K562 (cell line): ENCODE data around the gene CIART. TPM values are rescaled to one million over a fixed set of nuclear protein-coding genes. Genes with fewer than 3 reads are reported as not detected.

Source experiments
- CCNT2 ChIP-seq: IDR thresholded peaks from 2 replicates; pipeline ENCODE4 v1.6.1; 2011; ENCODE audit warnings: borderline replicate concordance, low read depth, mild to moderate bottlenecking, moderate library complexity, mixed read lengths, low read length; ENCODE audit not compliant: insufficient read length; ENCODE audit errors: extremely low read depth
- CHD4 ChIP-seq: fragments of 200-600 bp; sonication (generic); IDR thresholded peaks from 3 replicates; pipeline ENCODE4 v1.6.1; 2012; ENCODE audit warnings: low read depth, mild to moderate bottlenecking, mixed read lengths, low read length, inconsistent platforms; ENCODE audit not compliant: insufficient read depth, insufficient replicate concordance, poor library complexity, severe bottlenecking
- CREB1 ChIP-seq, 2 experiments: sonication (generic) in 1 of 2; formaldehyde crosslinking in 1 of 2; IDR thresholded peaks; 2 replicates each; pipeline versions ENCODE4 v1.6.1 to v1.8.0; 2012 to 2022; ENCODE audit warnings: inconsistent platforms in 1 of 2, mild to moderate bottlenecking in 1 of 2, missing genetic modification reagents in 1 of 2, moderate library complexity in 1 of 2
- E2F3 ChIP-seq: fragments of 250-450 bp; sonication (Bioruptor Pico); IDR thresholded peaks from 2 replicates; pipeline ENCODE4 v1.4.0; 2020; ENCODE audit warnings: mild to moderate bottlenecking
- EP400 ChIP-seq: fragments of 450-650 bp; IDR thresholded peaks from 2 replicates; pipeline ENCODE4 v1.6.1; 2017; ENCODE audit warnings: antibody characterized with exemption, mild to moderate bottlenecking, moderate library complexity
- FIP1L1 ChIP-seq: fragments of 200-400 bp; formaldehyde crosslinking; IDR thresholded peaks from 2 replicates; pipeline ENCODE4 v1.6.1; 2018; ENCODE audit warnings: mild to moderate bottlenecking, low read depth, low read length; ENCODE audit not compliant: poor library complexity, severe bottlenecking
- FOXA1 ChIP-seq: fragments of 450-650 bp; IDR thresholded peaks from 2 replicates; pipeline ENCODE4 v1.6.1; 2016; ENCODE audit warnings: mild to moderate bottlenecking, borderline replicate concordance
- KAT2B ChIP-seq: IDR thresholded peaks from one replicate; pipeline ENCODE4 v1.6.1; 2012; ENCODE audit warnings: low read depth, mild to moderate bottlenecking, control low read depth, inconsistent platforms, low read length, moderate library complexity
- PML ChIP-seq: IDR thresholded peaks from 2 replicates; pipeline ENCODE4 v1.6.1; 2012; ENCODE audit warnings: low read length, inconsistent platforms
- RBM15 ChIP-seq: fragments of 200-400 bp; formaldehyde crosslinking; IDR thresholded peaks from 2 replicates; pipeline ENCODE4 v1.6.1; 2018; ENCODE audit warnings: mild to moderate bottlenecking, low read length, moderate library complexity; ENCODE audit not compliant: insufficient read depth
- SMARCC2 ChIP-seq: fragments of 450-650 bp; IDR thresholded peaks from 2 replicates; pipeline ENCODE4 v1.6.1; 2017; ENCODE audit warnings: antibody characterized with exemption, moderate library complexity, mild to moderate bottlenecking, low read depth
- STAG1 ChIP-seq: sonication (generic); formaldehyde crosslinking; IDR thresholded peaks from 2 replicates; pipeline ENCODE4 v1.5.0; 2020; ENCODE audit warnings: missing genetic modification reagents, borderline replicate concordance
- TAF15 ChIP-seq: fragments of 200-400 bp; formaldehyde crosslinking; IDR thresholded peaks from 2 replicates; pipeline ENCODE4 v1.6.1; 2017; ENCODE audit warnings: mild to moderate bottlenecking, low read depth, low read length, moderate library complexity
- TEAD4 ChIP-seq, 2 experiments: sonication (generic) in 1 of 2; formaldehyde crosslinking in 1 of 2; IDR thresholded peaks; 2 replicates each; pipeline versions ENCODE4 v1.6.1 to v1.8.0; 2012 to 2022; ENCODE audit warnings: borderline replicate concordance in 1 of 2, inconsistent platforms in 1 of 2, low read length in 1 of 2, mild to moderate bottlenecking in 1 of 2, missing genetic modification reagents in 1 of 2
- XRCC4 ChIP-seq: IDR thresholded peaks from one replicate; pipeline ENCODE4 v1.6.1; 2011; ENCODE audit not compliant: insufficient read depth, insufficient read length; ENCODE audit errors: extremely low read depth
- ZBTB40 ChIP-seq, 2 experiments: fragments of 450-650 bp in 1 of 2; sonication (generic) in 1 of 2; formaldehyde crosslinking in 1 of 2; IDR thresholded peaks; 2 replicates each; pipeline versions ENCODE4 v1.7.1 to v1.9.0; 2016 to 2022; ENCODE audit warnings: inconsistent platforms in 1 of 2, mild to moderate bottlenecking in 1 of 2, missing genetic modification reagents in 1 of 2
- ZNF57 ChIP-seq: fragments of 450-650 bp; formaldehyde crosslinking; IDR thresholded peaks from 2 replicates; pipeline ENCODE4 v1.4.0; 2020; ENCODE audit warnings: mild to moderate bottlenecking, moderate library complexity
- ZNF780A ChIP-seq: fragments of 250-450 bp; sonication (Bioruptor Pico); IDR thresholded peaks from 2 replicates; pipeline ENCODE4 v1.5.0; 2021; ENCODE audit warnings: mild to moderate bottlenecking
- polyA plus RNA-seq, 8 experiments: library from polyadenylated mRNA; depleted of rRNA in 4 of 8; stranded (reverse) in 5 of 8; unstranded in 3 of 8; fragments of >200 nt; fragmentation: Nextera tagmentation in 2 of 8; fragmentation: Illumina TruSeq in 1 of 8; extraction: Ambion mirVana in 2 of 8; extraction: Trizol in 1 of 8; gene quantifications; 2 replicates each; pipeline versions ENCODE4 v1.2.1 to v1.2.3, GENCODE V29; 2011 to 2014; ENCODE audit warnings: inconsistent platforms in 1 of 8, missing spikeins in 1 of 8
- total RNA-seq, 7 experiments: library from RNA; depleted of rRNA in 6 of 7; stranded (reverse); fragments of >200 nt in 6 of 7; fragmentation: Illumina TruSeq in 2 of 7; extraction: Trizol in 2 of 7; gene quantifications; 2 replicates each; pipeline versions ENCODE4 v1.2.1 to v1.2.3, GENCODE V29; 2011 to 2021; ENCODE audit warnings: low replicate concordance in 1 of 7

CIART gene
- total and polyA plus RNA-seq, 9 of the 15 experiments (the other 6 are each of a cell fraction or from before 2014, with no cell fraction given), result 0.07 to 0.35 (median 0.19) TPM; not detected in 2

DNA sequence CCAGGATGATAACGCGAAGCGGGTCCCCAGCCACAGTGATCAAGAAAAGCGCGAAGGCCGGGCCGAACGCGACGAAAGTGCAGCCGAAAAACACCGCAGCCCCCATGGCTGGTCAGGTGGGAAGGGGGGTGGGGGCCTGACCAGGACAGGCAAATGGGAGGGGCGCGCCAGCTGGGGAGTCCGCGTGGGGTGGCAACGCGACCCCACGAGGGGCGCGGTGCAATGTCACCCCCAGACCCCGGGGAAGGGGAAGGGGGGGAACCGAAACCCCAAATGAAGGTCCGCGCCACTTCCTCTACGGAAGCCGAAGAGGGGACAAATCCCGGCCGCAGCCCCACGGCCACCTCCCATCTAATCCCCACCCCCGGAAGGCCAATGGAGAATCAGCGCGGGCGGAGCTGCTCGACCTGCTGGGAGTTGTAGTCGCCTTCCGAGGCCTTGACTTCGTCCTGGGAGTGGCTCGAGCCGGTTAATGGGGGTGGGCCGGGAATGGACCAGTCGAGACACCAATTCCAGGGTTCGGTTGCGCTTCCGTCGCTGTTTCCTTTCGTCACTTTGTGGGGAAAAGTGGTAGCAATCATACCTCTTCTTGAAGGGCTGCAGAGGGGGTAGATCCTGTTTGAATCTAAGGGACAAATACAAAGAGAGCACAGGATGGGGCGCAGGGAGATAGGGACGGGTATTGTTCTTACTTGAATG is 13.5 kb upstream of the CIART start, which contains the start of gene APH1A (continued):
- peak; percentile 91 for TF ChIP-seq ZBTB40 (IDR thresholded peaks at IDR 0.05)
- no peak for TF ChIP-seq ZBTB40 (CRISPR knock-in tag; IDR thresholded peaks at IDR 0.05)
- TF ChIP-seq FIP1L1, result no peak
- no peak for TF ChIP-seq ZNF57 (CRISPR knock-in tag)
- no peak for TF ChIP-seq CCNT2
- TF ChIP-seq CREB1 (IDR thresholded peaks at IDR 0.05), result peak; percentile 88
- TF ChIP-seq CREB1 (CRISPR knock-in tag; IDR thresholded peaks at IDR 0.05), result peak; percentile 84
- TF ChIP-seq SMARCC2, result 0 out of 2 replicates have a peak, but pooled peaks have one; percentile 24
- no peak for TF ChIP-seq FOXA1
- TF ChIP-seq TEAD4 (IDR thresholded peaks at IDR 0.05; ENCODE audit: low read length), result no peak
- TF ChIP-seq TEAD4 (CRISPR knock-in tag; IDR thresholded peaks at IDR 0.05; ENCODE audit: borderline replicate concordance), result no peak
- TF ChIP-seq TAF15, result no peak
- no peak for TF ChIP-seq CHD4
- TF ChIP-seq XRCC4, result no peak
- no peak for TF ChIP-seq RBM15
- no peak for TF ChIP-seq KAT2B
- no peak for TF ChIP-seq ZNF780A (CRISPR knock-in tag)
- TF ChIP-seq EP400, result peak; percentile 83
- TF ChIP-seq PML, result 0 out of 2 replicates have a peak, but pooled peaks have one; percentile 13
- TF ChIP-seq STAG1 (CRISPR knock-in tag), result no peak
- no peak for TF ChIP-seq E2F3 (CRISPR knock-in tag)
